Renal cortical epithelial cell (primary cell): ENCODE measurements around the gene LENG1. TPM values are rescaled to one million over a fixed set of nuclear protein-coding genes. Genes with fewer than 3 reads are reported as not detected.

ENCODE experiments used
- DNase-seq: peaks from one replicate; pipeline ENCODE4 v3.0.0-alpha.2; 2011; ENCODE audit warnings: low read depth
- total RNA-seq: library from RNA; depleted of rRNA; stranded (reverse); fragments of >200 nt; gene quantifications from 2 replicates; pipeline ENCODE4 v1.2.3, GENCODE V29; 2014

Gene LENG1
- total RNA-seq, 1 donor from 2014 or later = 4.0 TPM

DNA sequence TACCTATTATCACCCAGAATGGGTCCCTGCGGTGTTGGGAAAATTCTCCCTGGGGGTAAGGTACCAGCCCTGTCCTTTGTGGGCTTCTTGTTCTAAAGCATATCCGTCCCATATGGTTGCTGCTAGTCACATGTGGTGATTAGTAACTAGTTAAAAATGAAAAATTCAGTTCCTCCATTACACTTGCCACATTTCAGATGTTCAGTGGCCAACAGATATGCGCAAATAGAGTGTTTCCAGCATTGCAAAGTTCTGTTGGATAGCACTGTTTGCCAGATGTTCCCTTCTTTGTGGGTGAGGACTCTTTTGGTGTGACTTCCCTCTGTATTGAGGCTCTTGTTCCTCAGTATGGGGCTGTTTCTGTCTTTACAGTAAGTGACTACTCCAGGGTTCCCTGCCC lies 18.2 kb downstream of the LENG1 start:
- DNase-seq = no peak

DNA sequence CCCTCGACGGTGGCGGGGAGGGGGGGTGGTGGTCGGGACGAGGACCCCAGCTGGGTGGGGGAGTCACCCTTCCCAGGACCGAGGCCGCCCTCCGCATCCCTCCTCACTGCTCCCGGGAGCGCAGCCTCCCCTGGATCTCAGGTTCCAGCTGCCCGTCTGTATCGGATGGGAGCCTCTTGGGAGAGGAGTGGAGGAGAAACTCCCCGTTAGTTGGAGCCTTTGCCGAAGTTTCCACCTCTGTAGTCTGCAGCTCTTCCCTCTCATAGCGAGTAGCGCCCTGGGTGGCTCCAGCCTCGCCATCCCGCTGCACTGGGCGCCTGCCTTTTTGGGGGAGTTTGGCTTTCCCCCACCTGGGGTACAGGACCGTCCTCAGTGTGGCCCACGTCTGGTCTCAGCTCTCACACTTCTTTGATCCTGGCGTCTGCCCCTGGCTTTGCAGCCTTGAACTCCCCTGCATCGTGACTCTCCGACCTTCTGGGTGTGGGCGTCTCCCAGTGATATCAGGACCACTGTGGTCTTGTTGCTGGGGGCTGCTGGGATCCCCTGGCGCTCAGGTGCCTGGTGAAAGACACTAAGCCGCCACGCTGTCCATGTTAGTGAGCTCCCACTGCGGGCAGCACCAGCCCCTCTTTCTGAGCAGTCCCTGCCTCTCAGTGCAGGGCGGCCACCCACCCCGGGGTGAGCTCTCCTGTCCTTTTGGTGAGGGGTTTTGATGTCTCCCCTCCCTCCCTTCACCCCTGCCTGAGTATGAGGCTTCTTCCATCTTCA lies 20.8 kb downstream of the LENG1 start:
- no peak for DNase-seq

DNA sequence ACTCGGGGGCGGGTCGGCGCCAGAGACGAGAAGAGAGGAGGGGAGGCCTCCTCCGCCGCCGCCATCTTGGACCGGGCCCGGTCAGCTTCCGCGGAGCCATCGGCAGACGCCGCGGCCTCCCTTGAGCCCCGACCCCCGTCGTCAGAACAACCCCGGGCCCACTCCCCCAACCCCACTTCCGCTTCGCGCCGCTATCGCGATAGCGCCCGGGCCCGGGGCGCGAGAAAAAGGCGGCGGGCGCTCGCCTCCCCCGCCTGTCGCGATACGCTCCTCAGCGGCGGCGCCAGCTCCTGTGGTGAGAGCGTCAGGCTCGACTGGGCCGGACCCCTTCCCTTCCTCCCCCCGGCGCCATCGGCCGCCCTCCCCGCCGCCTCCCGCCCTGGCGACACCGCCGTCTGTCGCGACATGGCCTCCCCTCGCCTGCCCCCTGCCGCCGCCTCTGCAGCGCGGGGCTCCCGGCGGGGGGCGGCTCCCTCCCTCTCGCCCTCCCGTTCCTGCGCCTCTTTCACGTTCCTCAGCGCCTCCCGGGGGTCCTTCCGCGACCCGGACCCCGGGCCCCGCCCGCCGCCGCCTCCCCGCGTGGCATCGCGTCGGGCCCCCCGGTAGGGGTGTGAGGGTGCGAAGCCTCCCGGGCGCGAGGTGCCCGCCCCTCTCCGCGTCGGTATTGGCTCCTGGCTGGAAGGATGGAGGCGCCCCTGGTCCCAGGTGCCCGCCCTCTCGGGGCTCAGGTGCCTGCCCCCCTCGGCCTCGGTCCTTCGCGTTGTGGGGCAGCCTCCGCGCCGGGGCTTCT lies 21.6 kb downstream of the LENG1 start, which contains the start of gene CNOT3:
CNOT3 (plus strand) TSS at position 64 of the 790 bp plus-strand sequence. CDS start 5,217 bp downstream, outside the sequence.
- no peak for DNase-seq

DNA sequence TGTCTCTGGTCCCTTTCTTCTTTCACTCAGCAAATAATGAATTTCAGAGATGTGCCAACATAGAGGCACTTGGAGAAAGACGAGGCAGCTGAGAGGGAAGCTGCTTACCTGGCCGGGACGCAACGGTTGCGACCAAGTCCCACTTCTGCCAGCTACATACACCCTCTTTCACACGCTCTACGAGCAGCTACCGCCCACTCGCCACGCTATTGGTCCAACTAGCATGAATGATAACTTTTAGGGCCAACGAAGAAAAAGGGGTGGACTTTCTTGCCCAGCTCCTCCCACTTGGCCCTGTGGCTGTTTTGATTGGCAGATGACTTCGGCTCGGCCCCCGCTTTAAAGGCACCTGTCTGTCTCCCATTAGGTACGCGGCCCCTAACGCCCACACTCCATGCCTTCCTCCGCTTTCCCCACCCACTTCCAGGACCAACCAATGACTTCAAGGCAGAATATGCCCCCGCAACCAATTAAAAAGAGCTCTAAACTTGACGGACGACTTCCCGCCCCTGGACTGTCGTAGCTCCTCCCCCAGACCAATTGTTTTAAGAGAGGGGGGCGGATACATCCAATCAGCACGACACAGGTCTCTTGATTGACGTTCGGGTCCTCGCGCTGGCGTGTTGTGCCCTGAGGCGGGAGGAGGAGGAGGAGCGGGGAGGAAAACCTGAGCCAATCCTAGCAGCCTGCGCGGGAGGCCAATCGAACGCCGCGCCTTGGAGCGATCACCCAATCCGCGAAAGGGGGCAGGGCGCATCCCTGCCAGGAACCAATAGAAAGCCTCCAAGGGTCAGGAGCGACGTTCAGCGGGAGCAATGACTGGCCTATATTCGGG lies 22.4 kb downstream of the LENG1 start:
- DNase-seq = peak; percentile 100

DNA sequence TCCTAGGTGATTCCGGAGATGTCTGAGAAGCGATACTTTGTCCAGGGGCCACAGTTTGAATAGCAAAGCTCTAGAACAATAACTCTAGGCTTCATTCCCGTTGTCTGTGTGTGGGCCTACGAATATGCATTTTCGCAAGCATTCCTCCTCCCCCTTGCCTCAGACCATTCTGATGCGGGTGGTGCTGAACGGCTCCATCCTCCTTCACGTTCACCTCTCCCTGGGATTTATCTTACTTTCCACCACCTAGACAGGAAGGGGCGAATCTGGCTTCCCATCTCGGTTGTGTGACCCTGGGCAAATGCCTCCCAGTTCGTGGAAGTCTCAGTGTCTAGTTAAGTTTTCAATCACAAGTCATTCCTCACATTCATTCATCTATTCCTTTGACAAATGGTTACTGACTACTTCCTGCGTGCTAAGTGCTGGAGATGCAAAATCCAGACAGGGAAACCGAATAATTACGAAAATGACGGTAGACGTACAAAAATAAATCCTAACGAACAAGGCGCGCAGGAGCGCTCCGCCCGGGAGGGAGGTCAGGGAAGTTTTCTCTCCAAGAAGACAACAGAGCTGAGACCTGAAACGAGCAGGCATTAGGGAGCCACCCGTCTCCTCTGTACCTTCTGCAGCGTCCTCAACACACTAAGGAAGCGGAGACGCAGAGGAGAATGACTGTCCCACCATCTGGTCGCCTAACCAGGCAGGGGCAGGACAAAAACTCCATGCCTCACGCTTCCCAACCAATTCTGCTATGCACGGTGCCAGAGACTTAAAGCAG lies 23.2 kb downstream of the LENG1 start:
- DNase-seq = no peak

DNA sequence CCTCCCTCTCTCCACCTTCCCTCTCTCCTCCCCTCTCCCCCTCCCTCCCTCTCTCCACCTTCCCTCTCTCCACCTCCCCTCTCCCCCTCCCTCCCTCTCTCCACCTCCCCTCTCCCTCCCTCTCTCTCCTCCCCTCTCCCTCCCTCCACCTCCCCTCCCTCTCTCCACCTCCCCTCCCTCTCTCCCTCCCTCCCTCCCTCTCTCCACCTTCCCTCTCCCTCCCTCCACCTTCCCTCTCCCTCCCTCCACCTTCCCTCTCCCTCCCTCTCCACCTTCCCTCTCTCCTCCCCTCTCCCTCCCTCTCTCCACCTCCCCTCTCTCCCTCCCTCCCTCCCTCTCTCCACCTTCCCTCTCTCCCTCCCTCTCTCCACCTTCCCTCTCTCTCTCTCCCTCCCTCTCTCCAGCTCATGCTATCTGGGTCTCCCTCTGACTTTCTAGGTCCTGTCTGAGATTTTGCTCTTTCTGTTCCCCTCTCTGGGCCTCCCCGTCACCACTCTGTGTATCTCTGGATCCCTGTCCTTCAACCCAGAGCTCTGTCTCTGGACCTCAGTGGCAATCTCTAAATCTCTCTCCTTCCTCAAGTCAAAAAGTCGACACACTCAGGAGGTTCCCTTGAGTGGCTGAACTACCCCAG lies 25.4 kb downstream of the LENG1 start:
- no peak for DNase-seq

DNA sequence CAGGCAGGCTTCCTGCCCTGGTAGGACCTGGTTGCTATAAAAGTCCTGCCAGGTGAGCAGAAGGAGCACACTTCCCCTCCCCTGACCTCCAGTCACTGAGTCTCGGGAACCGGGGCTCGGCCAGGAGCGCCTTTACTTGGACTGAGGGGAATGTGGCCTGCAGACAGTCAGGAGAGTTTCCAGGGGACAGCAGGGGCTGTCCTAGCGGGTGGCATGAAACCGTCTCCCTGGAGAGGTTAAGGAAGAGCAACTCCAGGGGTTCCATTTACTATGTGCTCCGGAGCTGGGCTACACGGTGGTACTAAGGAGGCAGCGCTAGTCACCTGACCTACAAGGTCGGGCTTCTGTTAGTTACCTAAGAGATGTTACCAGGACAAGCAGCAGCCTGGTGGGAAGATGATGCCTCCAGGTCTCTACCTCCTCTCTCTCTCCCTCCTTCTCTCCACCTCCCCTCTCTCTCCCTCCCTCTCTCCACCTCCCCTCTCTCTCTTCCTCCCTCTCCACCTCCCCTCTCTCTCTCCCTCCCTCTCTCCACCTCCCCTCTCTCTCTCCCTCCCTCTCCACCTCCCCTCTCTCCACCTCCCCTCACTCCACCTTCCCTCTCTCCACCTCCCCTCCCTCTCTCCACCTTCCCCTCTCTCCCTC lies 26.1 kb downstream of the LENG1 start:
- DNase-seq = no peak

DNA sequence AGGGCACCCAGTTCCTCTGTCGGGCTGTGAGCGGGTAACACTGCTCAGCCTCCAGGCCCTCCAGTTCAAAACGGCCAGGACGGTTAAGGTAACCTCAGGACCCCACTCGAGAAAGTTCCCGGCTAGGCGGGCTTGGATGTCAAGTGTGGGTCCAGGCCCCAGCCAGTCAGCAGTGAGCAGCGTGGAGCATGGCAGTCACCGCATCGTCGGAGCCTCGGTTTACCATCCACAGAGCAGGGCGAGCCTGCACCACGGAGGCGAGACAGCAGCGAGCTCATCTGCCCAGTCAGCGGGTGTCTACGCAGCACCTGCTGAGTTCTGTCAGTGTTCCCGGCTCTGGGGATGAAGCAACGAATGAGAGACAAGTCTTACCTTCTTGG lies 29.9 kb downstream of the LENG1 start:
- no peak for DNase-seq

DNA sequence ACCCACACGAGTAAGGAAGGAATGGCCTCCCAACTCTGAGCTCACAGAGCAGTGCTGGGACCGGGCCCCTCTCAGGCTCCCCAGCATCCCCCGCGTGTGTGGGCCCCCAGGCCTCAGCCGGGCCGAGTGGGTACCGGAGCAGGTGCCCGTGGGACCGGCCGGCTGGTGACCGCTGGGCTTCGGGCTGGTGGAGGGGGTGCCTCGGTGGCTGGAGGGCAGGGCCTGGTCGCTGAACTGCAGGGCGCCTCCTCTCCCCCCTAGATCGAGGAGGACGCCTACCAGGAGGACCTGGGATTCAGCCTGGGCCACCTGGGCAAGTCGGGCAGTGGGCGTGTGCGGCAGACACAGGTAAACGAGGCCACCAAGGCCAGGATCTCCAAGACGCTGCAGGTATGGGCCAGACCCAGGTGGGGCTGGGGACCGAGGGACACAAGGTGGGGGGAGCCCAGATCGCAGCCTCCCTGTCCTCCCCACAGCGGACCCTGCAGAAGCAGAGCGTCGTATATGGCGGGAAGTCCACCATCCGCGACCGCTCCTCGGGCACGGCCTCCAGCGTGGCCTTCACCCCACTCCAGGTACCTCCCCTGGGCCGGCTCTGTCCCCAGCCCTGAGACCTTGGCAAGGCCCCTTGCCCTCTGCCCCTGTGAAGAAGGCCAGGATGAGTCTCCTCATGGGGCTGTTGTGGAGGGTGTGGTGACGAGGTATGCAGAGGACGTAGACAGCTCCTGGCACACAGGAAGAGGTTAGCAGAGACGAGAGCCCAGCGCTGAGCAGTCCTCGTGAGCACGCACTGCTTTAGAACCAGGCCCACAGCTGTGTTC lies 30.5 kb downstream of the LENG1 start:
- DNase-seq = no peak

DNA sequence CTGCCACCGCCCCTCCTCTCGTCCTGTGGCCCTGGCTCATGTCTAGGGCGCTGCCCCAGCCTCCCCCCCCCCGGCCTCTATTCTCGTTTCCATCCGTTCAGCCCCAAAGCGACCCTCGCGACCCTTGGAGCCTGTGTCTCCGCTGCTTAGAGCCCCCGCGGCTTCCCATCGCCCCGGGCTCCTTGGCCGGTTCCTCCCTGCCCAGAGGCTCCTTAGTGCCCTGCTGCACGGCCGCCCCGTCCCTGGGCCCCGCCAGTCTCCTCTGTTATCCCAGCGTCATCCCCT lies 31.1 kb downstream of the LENG1 start:
- DNase-seq = no peak

DNA sequence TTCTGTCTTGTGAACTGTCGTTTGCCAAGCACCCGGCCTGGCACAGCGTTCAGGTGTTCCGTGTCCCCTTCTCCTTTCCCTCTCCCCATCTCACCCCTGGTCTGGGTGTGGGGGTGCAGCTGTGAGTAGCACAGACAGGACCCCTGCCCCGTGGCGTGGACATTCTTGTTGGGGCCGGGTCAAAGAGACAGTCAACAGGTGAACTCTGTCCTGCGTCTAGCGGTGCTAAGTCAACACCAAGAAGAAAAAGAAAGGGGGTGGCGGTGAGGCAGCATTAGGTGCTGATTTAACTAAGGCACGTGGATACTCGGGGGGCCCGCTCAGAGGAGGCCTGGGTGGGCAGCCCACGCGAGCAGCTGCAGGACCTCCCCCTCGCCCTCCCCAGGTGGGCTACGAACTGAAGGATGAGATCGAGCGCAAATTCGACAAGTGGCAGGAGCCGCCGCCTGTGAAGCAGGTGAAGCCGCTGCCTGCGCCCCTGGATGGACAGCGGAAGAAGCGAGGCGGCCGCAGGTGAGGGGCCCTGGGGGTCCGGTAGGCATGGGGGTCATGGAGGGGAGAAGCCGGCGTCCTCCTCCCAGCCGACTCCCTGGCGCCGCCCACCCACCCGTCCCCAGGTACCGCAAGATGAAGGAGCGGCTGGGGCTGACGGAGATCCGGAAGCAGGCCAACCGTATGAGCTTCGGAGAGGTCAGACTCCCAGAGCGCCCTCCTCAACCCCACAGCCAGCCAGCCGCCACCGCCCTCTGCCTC lies 31.7 kb downstream of the LENG1 start:
- DNase-seq = no peak

DNA sequence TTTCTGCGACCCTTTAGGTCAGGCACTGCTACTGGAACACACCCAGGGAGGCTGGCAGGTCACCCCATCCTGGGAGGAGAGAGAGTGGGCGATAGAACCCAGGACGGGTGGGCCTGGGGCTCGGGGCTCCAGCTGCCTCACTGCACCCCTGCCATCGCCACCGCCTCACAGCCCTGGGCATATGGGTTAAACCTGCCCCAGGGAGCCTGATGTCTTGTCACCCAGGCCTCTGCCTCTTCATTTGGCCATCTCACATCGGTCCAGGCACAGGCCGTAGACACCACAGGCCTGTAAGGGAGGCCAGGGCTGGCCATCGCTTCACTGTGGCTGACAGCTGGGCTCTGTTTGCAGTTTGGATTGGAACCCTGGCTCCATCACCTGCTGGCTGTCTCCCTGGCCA lies 33.8 kb downstream of the LENG1 start:
- no peak for DNase-seq

DNA sequence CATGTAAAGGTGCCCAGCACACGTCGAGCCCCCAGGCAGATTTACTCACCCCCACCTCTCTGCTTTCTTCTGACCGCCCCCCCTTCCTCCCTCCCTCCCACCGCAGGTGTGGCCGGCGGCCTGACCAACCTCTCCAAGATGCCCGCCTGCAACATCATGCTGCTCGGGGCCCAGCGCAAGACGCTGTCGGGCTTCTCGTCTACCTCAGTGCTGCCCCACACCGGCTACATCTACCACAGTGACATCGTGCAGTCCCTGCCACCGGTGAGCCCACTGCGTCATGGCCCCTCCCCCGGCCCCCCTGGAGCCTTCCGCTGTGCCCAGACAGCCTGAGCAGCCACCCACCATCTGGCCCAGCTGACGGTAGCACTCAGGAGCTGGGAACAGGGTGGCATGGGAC lies 35.1 kb downstream of the LENG1 start:
- DNase-seq = no peak

DNA sequence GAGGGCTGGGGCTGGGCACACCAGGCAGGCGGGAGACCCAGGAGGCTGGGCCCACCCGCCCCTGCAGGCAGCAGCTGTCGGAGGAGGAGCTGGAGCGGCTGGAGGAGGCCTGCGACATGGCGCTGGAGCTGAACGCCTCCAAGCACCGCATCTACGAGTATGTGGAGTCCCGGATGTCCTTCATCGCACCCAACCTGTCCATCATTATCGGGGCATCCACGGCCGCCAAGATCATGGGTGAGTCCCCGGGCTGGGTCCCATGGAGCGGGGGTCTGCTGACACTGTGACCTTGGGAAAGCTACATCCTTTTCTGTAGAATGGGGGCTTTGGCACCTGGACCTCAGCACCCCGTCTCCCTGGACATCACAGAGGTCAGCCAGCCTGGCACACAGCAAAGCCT lies 35.8 kb downstream of the LENG1 start:
- DNase-seq = no peak

DNA sequence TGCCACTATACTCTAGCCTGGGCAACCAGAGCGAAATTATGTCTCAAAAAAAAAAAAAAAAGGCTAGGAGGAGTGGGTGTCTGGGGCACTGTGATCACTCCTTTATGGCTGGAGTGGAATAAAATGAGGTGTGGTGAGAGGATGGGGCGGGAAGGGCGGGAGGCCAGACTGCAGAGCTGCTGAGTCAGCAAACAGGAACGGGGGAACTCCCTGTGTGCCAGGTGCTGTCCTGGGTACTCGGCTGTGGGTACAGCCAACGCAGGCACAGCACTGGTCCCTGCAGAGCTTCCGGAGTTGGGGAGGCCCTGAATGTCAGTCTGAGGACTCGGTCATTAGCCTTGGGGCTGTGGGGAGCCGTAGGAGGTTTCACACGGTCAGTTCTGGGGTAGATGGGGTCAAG lies 38.3 kb downstream of the LENG1 start:
- no peak for DNase-seq

DNA sequence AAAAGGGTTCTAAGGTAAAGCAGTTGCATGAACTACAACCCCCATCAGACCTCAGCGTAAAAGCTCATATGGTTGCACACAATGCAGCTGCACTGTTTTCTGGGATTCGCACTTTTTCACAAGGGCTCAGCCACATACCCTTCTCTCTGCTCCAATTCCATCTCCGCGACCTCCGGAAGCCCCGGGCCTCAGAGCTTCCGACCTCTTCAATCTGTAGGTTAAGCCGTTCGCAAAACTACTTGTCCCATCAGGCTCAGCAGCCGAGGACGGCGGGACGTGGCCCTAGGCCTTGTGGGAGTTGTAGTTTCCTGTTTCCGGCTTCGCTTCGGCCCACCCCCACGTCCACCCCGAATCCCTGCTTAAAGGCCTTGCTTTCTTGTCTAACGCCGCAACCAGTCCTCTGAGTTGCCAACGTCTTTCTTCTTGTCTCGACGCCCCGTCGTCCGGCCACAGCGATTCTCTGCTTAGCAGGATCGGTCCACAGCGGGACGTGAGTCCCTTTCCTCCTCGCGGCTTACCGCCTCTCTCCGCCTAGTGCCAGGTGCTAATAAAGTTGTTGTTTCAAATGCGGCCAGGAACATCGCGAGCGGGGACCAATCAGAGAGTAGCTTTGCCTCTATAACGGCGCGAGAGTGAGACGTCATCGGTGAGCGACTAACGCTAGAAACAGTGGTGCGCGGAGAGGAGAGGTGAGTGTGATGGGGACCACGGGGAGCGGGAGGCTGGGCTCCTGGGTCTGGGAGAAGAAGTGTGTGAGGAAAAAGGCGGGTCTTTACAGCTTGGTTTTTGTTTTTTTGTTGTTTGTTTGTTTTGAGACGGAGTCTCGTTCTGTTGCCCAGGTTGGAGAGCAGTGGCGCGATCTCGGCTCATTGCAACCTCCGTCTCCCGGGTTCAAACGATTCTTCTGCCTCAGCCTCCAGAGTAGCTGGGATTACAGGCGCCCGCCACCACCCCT lies 44.1 kb downstream of the LENG1 start, which contains the start of the genes PRPF31 and TFPT:
PRPF31 (plus strand) TSS at position 646 of the 955 bp plus-strand sequence. CDS start 2,525 bp downstream, outside the sequence.
TFPT (minus strand) TSS at position 549 of the 955 bp plus-strand sequence; CDS start at position 161, 388 bp downstream.
- DNase-seq = peak; percentile 92

DNA sequence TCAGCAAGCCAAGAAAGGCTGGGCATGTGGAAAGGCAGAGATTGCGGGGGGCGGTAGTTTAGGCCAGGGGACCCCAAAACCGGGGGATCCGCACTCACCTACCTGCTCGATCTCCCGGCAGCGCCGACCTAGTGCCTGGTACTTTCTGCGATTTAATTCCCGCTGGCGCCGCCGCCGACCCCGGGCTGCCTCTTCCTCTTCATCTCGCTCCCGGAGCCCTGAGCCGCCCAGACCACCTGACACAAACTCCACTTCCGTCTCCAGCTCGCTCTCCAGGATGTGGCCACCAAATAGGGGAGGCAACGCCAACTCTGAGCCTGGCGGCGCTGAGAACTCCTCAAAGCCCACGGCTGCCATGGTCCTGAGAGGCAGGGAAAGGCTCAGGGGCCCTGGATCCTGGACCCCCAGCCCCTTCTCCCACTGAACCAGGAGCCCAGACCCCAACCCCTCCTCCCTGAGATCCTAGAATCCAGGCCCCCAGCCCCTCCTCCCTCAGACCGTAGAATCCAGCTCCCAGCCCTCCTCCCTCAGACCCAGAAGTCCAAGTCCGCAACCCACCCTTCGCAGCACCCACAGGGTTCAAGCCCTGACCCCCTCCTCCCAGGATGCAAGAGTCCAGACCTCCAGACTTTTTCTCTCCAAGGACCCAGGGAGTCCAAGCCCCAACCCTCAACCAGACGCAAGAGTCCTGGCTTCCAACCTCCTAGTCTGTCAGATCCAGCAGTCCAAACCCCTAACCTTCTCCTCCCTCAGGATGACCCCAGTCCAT lies 45.0 kb downstream of the LENG1 start:
- peak; percentile 11 for DNase-seq
